Astrocyte of the hippocampus (primary cell): ENCODE measurements around the gene PDPN.
A peak's percentile ranks its signal among the peaks of the same experiment; 100 is the strongest.

Experiments used
- DNase-seq: peaks from one replicate; pipeline ENCODE4 v3.0.0; 2011; ENCODE audit warnings: low read depth, low spot score

PDPN gene

GRCh38 chr1:13617773-13618172 is 34.1 kb downstream of the PDPN start:
- DNase-seq: no peak

GRCh38 chr1:13618483-13618882 is 34.9 kb downstream of the PDPN start:
- no peak for DNase-seq

GRCh38 chr1:13619909-13620308 is 36.3 kb downstream of the PDPN start:
- peak; percentile 28 for DNase-seq

GRCh38 chr1:13620825-13621224 is 37.2 kb downstream of the PDPN start:
- no peak for DNase-seq

- DNase-seq: no peak
These were observed 38.8 kb downstream of the PDPN start for GRCh38 chr1:13622446-13622845.

- no peak for DNase-seq
These were observed 39.5 kb downstream of the PDPN start for GRCh38 chr1:13623021-13623637.

GRCh38 chr1:13624526-13624925 is 40.9 kb downstream of the PDPN start:
- DNase-seq: no peak

- no peak for DNase-seq
These were observed 43.5 kb downstream of the PDPN start for GRCh38 chr1:13627127-13627526.

- no peak for DNase-seq
These were observed 44.6 kb downstream of the PDPN start for GRCh38 chr1:13628218-13628617.

- no peak for DNase-seq
These were observed 45.1 kb downstream of the PDPN start for GRCh38 chr1:13628711-13629110.

- no peak for DNase-seq
These were observed 58.8 kb downstream of the PDPN start for GRCh38 chr1:13642306-13643004.

GRCh38 chr1:13643017-13643416 is 59.4 kb downstream of the PDPN start:
- no peak for DNase-seq

- no peak for DNase-seq
These were observed 62.9 kb downstream of the PDPN start for GRCh38 chr1:13646521-13646920.

GRCh38 chr1:13651279-13651678 is 67.6 kb downstream of the PDPN start:
- DNase-seq: peak; percentile 15

GRCh38 chr1:13652238-13652637 is 68.6 kb downstream of the PDPN start:
- no peak for DNase-seq

GRCh38 chr1:13661539-13661938 is 77.9 kb downstream of the PDPN start:
- DNase-seq: peak; percentile 24

- peak; percentile 12 for DNase-seq
These were observed 78.9 kb downstream of the PDPN start for GRCh38 chr1:13662493-13662892.

- no peak for DNase-seq
These were observed 80.3 kb downstream of the PDPN start for GRCh38 chr1:13663969-13664368.

- DNase-seq: no peak
These were observed 80.8 kb downstream of the PDPN start for GRCh38 chr1:13664451-13664850.

- no peak for DNase-seq
These were observed 82.7 kb downstream of the PDPN start for GRCh38 chr1:13666317-13666716.
